Measurements from ENCODE around the gene SLX9.
A peak's percentile ranks its signal among the peaks of the same experiment; 100 is the strongest.
"Not testable (repeated sequence)": the region's sequence is repeated elsewhere in the genome, so short reads cannot be mapped to it uniquely, and the experiment has no call there.

SLX9 gene

DNA sequence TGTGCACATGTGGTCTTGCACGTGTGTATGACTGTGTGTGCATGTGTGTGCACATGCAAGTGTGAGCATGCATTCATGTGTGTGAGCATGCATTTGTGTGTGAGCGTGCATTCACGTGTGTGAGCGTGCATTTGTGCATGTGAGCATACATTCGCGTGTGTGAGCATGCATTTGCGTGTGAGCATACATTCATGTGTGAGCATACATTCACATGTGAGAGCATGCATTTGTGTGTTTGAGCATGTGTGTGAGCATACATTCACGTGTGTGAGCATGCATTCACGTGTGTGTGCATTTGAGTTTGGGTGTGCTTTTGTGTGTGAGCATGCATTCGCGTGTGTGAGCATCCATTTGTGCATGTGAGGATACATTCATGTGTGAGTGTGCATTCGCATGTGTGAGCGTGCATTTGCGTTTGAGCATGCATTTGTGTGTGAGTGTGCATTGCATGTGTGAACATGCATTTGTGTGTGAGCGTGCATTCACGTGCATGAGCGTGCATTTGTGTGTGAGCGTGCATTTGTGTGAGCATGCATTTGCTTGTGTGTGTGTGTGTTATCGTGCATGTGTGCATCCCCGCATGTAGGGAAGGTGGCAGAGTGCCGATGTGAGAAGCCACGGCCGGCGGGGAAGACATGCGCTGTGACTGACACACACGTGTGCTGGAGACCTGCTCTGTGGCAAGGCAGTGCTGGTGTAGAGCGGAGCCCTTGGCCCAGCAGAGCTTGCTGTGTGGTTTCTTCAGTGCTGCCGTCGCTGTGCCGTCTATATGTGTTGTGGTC is 37.4 kb upstream of the SLX9 start:
- DNase-seq = no peak

DNA sequence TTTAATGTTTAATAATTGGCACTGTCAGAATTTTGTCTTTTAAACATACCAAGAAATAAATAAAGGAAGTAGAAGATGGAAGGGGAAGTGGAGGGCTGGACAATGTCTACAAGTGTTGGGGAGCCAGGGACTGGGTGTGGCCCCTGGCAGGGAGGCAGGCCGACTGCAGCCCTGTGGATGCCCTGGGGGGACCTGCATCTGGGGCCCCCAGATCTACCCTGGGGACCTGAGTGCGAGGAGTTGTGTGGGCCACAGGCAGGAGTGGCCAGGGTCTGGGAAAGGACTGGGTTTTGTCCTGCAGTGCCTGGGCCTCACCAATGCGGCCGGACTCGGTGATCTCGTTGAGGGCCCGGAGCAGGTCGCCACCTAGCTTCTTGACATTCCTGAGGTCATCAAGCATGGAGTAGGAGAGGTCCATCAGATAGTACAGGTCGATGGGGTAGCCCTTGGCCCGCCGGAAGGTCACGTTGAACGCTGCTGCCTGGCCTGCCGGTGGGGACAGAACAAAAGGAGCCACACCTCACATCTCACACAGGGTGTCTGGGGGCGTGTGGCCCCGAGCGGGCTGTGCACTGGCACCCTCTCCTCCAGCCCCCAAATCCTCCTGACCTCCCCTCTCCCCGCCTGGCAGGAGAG is 36.7 kb upstream of the SLX9 start:
- DNase-seq = no peak

DNA sequence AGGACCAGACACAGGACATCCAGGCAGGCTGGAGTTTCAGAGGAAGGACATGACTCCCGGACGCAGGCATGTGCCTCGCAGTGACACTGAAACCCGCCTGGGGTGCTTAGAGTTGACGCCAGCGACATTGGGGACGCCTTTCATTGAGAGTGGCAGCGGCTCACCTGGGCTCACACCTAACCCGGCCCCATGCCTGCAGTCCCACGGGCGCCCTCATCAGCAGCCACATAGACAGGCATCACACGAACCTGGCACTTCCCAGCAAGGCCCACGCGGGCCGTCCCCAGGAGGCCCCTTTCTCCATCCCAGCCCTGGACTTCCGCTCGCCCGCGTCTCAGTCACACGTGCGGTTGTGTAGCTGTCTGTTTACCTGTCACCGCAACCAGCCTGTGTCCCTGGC is 36.1 kb upstream of the SLX9 start:
- DNase-seq = no peak

DNA sequence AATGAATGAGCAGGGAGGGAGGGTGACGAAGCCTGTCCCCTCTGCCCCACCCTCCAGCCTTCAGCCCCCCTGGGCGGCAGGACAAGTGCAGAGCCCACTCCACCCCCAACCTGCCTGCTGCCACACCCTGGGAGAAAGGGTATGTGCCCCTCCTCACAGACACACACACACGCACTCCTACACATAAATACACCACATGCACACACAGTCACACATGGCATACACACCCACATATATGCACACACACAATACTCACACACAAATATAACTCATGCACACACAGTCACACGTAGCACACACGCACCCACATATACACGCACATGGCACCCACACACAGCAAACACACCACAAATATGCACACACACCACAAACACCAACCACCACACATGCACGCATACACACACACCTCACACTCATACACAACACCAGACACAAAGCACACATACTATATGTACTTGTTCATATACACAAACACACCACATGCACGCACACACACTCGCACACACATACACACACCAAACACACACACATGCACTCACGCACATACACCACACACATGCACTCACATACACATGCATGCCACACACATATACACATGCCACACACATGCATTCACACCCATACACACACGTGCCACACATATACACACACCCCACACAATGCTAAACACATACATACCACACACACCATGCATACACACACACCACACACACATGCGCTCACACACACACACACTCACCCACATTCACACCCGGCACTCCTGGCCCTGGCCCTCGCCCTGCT is 35.5 kb upstream of the SLX9 start:
- DNase-seq = no peak

DNA sequence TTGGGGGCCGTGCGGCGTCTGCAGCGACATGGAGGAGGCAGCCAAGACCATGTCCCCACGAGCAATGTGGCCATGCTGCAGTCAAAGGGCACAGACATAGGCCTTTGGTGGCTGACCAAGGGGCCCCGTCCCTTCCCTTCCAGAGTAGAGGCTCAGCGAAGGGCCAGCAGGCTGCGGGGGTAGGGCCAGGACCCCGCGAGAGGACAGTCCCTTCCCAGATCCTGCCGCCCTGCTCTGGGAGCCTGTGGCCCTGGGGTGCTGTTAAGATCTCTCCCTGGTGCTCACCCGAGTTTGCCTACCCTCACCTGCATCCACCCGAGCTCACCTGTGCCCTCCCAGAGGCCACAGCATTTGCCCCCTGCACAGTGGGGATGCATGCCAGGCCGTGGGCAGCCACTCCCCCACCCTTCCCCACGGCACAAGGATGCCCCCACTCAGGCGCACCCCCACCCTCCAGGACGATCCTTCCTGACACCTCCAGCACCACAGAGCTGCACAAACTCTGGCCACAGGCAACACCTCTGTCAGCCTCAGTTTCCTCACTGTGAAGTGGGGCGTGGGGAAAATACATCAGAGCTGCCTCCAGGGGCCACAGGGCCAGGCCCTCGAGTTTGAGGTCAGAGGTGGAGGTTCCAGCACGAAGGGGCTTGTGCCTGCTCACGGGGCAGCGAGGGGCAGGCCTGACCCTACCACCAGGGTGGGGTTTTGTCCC is 34.7 kb upstream of the SLX9 start:
- no peak for DNase-seq

DNA sequence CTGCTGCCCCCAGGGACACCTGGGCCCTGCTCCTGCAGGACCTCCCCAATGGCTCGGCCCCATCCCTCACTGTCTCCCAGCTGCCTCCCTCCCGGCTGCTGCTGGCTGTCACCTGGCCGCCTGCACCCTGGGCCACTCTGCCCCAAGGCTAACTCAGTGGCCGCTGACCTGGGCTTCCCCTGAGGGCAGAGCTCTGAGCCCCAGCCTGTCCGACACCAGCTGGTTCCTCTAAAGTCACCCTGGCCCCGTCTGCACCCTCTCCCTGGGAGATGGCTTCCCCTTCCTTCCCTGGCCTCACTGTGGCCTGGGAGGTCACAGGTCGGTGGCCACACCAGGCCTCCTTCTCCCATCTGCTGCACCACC is 34.1 kb upstream of the SLX9 start:
- DNase-seq = no peak

DNA sequence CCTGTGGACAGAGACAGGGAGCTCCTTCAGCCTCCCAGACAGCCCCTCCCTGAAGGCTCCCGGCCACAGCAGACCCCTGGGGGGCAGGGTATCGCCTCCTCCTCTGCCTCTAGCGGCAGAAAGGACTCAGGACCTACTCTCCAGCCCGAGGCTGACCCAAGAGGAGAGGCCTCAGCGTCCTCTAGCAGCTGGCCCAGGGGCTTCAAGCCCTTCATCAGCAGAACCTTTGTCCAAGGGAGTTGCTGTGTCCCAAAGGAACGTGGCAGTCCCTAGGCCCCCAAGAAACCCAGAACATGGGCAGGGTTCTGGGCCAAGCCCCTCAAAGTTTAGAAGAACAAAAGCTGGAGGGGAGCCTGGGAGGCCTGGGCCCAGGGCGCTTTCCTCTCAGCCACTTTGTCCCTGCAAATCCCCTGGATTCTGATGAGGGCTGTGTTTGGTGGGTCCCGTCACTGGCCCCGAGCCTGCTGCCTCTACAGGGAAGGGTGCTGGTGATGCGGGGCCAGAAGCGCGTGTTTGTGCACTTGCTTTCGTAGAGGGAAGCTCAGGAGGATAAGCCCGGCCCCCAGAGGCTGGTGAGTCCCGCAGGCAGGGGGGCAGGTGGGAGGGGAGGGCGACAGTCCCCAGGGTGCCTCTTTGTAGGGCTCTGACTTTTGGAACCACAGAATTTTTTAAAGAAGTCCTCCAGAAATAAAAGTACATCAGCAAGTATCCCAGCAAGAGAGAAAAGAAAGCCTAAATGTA is 32.4 kb upstream of the SLX9 start:
- DNase-seq = no peak

DNA sequence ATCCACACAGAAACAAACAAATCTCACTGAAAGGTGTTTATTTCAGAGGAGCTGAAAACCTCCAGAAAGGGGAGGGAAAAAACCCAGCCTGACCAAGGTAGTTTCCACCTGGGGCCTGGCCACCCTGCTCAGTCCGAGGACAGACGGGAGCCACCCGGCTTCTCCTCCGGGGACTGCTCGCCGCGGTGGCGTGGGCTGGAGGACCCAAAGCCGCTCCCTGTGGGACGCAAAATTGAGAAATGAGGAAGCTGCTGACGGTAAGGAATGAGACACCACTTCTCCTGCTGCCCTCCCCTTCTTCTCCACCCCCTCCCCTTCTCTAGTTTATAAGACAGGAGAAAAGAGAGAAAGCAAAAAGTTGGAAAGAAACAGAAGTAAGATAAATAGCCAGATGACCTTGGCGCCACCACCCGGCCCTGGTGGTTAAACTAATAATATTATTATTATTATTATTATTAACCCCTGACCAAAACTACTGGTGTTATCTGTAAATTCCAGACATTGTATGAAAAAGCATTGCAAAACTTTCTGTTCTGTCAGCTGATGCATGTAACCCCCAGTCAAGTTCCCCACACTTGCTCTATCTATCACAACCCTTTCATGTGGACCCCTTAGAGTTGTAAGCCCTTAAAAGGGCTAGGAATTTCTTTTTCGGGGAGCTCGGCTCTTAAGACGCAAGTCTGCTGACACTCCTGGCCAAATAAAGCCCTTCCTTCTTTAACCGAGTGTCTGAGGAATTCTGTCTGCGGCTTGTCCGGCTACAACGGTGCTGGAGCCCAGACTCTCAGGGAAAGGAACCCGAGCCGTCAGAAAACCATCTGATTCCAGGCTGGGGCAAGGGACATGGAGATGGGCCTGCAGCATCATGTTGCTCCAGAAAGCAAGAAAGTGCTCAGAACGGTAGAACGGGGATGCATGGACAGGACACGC is 31.6 kb upstream of the SLX9 start:
- peak; percentile 72 for DNase-seq

DNA sequence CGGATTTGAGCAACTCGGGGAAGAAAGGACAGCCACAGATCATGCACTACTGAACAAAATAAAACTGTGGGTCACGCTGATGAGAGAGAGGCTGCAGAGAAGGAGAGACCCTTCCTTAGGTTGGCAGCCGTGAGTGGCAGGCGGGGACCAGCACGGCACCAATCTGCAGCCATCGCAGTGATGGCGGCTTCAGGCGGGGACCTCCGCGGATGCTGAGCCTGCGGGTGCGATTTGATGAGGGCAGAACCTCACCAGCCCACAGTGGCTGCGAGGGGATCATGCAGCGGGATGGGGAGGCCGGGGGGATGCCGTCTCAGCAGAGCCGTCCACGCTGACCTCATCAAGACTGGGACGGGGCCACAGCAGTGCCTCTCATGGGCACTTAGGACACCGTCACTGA is 30.9 kb upstream of the SLX9 start:
- no peak for DNase-seq

DNA sequence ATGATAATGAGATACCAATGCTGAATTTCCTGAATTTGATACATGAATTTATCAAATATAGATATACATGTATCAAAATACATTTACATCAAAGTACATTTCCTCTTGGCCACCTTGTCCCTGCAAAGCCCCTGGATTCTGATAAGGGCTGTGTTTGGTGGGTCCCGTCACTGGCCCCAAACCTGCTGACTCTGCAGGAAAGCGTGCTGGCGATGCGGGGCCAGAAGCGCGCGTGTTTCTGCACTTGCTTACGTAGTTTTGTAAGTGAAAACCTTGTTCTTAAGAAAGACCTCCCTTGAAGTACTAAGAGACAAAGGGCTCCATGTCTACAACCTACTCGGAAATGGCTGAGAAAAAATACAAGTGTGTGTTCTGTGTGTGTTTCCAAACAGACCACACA is 30.1 kb upstream of the SLX9 start:
- DNase-seq = no peak

DNA sequence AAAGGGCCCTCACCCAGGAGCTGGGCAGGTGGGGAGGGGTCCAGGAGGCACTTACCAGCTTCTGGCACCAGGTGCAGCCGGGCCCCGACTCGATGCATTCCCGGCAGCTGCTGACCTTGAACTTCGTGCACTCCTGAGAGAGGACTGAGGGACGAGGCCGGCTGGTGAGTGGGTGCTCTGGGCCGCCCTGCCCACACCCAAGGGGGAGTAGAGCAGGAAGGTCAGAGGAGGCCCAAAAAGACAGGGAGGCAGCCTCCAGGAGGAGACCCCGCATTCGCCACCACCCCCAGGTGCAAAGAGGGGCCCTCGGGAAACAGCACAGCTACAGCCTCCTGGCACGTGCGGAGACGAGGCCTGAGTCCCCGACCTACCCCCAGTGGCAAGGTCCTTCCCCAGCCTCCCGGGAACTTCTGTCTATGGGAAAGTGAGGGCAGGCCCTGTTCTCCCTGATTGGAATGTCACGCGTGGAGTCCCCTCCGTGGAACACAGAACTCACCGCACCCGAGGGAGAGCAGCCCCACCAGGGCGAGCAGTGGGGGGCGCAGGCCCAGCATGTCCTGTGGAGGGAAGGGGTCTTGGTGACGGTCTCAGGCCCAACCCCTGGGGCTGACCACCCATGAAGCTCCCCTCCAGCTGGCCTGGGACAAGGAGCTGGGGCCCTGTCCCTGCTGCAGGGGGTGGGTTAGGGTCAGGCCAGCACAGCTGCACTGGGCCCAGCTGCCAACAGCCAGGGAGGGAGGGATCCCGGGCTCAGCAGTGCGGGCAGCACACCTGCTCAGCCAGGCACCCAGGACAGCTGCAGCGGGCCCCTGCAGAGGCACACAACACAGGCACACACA is 29.4 kb upstream of the SLX9 start:
- no peak for DNase-seq

DNA sequence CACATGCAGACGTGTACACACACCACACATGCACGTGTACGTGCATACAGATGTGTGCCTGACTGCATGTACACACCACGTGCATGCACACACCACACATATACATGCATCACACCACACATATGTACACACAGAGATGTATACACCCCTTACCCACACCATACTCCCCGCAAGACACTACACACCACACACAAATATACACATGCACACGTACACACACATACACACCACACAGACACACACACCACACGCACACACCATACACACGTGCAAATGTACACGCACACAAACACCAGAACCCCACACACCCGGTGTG is 28.8 kb upstream of the SLX9 start:
- no peak for DNase-seq

DNA sequence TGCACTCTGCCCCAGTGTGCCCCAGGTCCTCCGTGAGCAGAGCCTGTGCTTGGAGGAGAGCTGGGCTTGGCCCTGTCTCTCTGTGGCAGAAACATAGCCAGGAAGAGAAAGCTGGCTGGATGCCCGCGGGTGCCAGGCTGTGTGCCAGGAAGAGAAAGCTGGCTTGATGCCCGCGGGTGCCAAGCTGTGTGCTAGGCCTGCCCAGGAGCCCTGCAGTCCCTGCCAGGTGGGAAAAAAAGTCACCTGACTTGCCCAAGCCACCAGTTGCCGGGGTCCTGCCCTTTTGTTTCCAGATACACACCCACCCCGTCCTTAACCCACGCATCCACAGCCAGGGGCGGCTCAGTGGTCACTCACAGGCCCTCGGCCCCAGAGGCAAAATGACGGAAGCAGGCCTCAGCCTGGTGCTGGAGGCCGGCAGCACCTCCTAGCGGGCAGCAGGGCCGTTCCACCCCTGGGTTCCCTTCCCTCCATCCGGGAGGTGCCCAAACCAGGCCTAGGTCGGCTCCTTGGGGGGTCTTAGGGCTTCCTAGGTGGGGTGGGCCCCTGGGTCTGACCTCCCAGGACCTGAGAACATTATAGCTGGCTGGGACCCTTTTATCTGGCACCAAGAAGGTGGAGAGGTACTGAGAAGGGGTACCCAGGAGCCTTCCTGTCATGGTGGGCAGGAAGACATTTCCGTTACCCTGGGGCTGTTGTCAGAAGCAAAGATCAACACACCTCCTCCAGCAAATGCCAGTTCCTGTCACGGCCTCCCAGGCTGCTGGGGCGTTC is 28.3 kb upstream of the SLX9 start:
- no peak for DNase-seq

DNA sequence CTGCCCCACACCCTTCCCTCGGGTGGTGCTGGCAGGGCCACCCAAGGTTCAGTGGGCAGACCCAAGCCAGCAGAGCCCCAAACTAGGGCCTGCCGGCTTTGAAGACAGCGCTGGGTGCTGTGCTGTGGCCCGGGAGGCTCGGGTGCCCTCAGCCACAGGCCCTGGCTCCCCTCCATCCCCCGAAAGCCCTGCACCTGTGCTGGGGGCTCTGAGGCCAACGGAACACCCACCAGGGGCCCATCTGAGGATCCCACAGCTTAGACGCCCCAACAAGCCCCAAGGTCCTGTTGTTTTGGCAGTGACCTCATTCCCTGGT is 27.7 kb upstream of the SLX9 start:
- no peak for DNase-seq

DNA sequence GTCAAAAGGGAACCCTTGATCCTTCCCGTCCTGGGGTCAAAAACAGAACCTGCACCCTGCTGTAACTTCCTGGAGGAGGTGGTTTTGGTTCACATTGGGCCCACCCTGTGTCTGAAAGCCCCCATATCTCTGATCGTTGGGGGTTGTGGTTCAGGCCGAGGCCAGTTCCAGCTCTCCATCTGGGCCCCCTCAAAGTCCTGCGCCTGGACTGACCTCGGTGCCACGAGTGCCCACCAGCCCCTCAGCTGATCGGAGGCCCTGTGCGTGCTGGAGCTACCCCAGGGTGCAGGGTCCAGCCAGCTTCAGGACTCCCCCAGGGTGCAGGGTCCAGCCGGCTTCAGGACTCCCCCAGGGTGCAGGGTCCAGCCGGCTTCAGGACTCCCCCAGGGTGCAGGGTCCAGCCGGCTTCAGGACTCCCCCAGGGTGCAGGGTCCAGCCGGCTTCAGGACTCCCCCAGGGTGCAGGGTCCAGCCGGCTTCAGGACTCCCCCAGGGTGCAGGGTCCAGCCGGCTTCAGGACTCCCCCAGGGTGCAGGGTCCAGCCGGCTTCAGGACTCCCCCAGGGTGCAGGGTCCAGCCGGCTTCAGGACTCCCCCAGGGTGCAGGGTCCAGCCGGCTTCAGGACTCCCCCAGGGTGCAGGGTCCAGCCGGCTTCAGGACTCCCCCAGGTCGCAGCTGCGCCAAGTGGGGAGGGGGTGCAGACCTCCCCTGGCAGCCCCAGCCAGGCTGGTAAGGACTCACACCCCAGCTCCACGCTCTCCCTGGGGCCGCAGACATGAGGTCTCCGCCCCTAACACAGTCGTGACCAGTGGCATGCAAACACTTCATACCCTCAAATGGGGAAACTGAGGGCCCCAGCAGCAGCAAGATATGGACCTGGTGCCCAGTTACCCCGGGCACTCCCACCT is 27.1 kb upstream of the SLX9 start:
- not testable (repeated sequence) for DNase-seq

DNA sequence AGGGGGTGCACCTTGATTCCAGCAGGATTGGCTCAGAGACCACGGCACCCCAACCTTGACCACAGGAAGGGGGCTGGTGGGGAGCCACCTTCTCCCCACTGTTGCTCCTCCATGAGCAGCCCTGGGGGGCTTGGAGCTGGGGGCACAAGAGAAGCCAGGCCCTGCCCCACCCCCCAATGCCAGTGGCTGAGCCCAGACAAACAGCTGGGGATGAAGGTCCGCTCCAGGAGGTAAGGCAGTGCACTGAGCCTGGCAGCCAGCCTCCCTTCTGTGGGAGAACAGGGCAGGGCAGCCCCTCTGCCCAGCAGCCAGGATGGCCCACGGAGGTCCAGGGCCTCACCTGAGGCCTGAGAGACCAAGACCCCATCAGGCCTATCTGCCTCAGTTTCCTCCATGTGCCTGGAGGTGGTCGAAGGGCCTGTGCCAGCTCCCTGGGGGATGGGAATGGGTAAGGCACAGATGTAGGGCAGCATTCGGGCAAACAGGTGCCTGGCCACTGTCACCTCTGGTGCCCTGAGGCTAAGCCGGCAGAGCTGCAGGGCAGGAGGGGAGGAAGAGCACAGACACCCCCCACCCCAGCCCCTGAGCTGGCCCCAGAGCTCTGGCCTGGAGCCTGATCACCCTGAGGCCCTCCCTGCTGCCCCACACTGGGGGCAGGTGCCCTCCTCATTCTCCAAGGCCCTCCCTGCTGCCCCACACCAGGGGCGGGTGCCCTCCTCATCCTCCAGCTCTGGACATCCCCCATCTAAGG is 26.2 kb upstream of the SLX9 start:
- DNase-seq = no peak

DNA sequence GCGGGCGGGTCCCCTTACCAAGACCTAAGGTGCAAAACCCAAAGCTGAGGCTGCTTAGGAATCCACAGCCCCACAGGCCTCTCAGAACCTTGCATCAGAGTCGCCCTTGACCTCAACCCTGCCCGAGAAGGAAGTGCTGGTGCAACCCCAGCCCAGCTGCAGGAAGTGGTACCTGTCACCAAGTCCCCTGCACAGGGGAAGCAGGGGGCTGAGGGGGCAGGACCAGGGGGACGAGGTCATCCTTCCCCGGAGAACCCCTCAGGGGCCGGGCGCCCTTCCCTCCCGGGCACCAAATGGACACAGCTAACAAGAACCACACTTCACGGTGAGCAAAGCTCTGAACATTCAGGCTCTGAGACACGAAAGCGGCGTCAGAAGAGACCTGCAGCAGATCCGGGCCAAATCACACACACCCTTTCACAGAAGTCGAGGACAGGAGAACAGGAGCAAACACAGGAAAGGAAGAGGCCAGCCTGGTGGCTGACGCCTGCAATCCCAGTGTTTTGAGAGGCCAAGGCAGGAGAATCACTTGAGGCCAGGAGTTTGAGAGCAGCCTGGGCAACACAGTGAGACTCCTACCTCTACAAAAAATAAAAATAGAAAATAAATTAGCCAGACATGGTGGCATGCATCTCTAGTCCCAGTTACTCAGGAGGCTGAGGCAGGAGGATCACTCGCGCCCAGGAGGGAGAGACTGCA is 25.5 kb upstream of the SLX9 start:
- peak; percentile 83 for DNase-seq

DNA sequence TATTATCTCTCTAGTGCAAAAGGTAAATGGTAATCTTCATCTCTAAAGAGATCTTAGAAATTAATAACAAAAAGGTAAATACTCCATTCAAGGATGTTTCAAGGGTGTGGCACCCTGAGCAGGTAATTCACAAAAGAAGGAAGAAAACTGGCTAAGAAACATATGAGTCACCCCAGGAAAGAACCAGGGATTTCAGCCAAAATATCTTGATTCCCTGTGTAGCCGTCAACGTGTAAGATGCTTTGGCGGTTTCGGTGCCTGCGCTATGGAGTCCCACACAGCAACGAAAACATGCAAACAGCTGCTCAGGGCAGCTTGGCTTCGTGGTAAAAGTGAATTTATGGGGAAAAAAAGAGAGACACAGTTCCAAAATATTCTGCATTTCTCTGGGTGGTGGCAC is 22.9 kb upstream of the SLX9 start:
- DNase-seq = no peak
